GM18498 (cell line): Measurements from ENCODE around the gene NPHP4.

Source experiments
- ATAC-seq: cut with Tn5 transposase; IDR thresholded peaks from one replicate; pipeline ENCODE4 v1.9.1; 2021; ENCODE audit warnings: mild to moderate bottlenecking, moderate library complexity; ENCODE audit not compliant: unreplicated experiment

The NPHP4 gene

DNA sequence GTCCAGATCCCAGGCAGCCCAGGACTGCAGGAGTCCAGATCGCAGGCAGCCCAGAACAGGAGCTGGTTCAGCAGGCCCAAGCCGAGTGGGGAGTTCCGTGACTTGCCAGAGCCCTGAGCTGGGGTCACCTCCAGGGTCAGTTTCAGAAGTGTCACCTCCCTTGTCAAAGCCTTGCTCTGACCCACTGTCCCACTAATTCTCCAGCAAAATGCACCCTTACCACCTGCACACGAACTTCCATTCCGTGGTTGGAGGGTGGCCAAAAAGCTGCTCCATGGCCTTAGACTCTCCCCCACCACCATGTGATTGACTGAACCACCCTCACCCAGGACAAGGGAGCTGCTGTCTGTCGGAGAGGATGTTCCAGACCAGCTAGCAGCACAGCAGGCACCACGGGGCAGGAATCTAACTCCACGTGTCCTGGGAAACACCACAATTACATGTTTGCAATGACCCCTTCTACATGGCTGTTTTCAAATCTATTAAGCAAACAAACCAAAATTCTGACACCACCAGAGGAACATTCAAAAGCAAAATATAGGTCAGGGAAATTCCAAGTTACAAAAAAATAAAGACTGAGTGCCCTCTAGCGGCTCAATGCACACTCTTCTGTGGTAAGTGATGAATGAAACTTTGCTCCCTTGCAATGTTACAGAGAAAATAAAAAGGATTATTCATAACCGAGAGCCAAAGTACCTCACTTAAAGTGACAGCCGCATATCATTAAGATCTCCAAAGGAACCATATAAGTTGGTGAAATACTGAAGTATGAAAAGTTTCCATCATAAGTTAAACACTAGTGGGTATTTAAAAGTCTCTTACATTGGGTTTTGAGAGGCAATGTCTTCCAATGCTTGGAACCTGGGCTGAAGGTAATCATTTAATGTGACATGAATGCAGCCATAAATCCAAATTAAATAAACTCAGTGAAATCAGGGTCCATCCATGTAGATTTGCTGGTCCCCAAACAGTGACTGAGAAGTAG, 76.3 kb downstream of the NPHP4 start:
- no peak for ATAC-seq

DNA sequence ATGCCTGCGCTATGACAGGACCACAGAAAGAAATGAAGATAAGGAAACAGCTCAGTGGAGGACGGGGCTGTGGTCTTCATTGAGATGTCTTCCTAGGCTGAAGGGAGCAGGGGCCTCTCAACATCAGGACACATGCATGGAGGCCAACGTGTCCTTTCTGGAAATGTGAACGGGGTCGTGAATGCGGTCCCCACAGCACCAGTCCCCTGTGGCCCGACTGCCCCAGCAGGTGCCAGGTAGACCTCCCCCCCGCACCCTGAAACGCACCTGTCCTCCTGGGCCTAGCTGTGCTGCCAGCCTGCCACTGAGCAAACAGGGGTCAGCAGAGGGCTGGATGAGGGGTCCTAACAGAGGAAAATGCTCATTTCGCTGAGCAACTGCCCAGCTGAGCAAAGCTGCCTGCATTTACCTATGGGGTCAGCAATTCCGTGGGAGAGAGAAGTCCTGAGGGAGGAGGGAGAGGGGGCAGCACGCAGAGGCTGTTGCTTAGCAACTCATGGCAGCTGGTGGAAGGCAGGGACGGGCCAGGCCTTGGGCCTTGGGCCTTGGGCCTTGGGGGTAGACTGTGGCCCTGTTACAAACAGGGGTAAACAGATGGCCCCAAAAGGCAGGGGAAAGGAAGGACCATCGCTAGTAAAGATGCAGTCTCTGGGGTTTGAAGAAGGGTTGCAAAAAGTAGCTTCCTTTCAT, 77.4 kb downstream of the NPHP4 start:
- ATAC-seq = no peak

- no peak for ATAC-seq
Measured at GRCh38 chr1:5913876-5914275, 78.3 kb downstream of the NPHP4 start.

GRCh38 chr1:5913078-5913845, 79.0 kb downstream of the NPHP4 start:
- ATAC-seq = no peak

DNA sequence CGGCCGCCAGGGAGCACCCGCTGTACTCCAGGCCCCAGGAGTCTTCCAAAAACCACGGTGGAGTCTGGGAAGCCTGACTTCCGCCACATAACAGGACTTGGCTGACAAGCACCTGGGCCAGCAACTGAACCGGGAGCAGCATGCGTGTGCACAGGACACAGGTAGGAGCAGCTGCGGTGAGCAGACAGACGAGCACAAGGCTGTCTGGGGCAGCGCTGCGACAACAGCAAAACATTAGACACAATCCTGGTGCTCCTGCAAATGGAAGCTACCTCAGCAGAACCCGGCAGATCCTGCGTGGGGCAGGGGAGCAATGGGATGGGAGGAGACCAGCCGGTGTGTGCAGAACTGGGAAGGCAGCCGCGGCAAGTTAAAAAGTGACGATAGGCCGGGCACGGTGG, 80.4 kb downstream of the NPHP4 start:
- no peak for ATAC-seq

- ATAC-seq = no peak
Measured at GRCh38 chr1:5911157-5911556, 81.1 kb downstream of the NPHP4 start.

- no peak for ATAC-seq
Measured at GRCh38 chr1:5910666-5911065, 81.6 kb downstream of the NPHP4 start.

DNA sequence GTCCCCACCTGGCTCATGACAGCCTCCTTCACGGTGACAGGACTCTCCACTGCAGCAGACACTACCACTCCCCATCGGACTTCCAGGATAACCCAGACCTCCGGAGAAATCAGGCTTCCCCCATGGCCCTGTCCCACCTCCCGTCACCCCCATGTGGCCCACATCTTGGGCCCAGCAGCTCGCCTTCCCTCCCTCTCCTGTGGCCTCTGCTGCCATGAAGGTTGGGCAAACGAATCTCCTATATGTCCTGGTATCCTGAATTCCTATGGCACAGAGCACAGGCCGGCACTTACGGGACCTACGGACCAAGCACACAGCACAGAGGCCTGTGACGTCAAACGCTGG, 82.0 kb downstream of the NPHP4 start:
- ATAC-seq = no peak

GRCh38 chr1:5909576-5910275, 82.5 kb downstream of the NPHP4 start:
- ATAC-seq = no peak

DNA sequence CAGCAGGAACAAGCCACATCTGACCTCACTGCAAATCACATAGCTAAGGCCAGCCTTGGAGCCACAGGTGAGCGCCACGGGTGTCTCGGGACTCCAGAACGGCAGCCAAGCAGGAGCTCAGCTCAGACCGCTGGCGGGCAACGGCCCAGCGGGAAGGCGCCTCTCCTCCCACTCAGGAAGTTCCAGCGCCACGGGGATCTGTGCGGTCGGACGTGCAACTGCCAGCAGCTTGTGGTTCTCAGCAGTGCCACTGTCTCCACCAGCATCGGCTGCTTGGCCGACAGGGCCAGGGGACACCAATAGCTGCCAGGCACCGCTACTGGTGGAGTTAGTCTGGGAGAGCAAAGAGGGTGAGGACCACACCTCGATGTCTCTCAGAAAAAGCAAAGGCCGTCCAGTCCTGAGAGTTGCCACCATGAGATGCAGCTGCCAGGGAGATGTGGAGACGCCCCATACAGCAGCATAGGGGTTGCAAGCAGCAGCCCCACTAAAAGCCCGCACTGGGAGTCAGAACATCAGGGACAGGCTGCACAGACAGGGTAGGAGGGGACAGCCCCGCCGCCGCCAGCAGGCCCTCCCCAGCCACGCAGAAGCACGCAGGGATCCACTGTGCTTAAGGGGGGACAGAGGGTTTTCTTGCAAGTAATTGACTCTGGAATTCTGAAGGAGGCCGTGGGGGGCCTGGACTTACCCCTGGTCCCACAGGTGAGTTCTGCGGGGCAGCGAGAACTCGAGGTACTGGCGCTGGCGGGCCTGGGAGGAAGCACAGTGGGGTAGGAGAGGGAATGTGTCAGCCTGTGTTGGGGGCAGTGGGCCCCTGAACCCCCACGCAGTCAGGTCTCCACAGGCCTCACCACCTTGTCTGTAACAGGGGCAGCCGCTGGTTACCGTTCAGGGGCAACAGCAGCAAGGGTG, 83.5 kb downstream of the NPHP4 start:
- no peak for ATAC-seq

DNA sequence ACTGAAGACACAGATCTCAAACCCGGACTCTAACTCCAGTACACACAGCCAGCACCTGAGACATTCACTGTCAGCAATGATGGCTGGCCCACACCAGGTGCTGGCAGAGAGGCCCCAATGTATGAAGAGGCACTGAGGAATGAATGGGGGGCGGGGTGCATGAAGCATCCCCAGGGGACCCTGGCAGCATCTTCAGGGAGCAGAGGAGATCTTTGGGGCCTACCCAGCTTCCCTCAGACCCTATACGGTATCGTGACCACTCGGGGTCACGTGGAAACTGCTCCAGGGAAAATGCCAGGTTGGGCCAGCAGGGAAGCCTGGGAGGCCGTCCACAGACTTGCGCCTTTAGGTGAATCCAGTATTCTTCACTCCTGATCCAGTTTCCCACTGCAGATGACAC, 84.3 kb downstream of the NPHP4 start:
- ATAC-seq = no peak

GRCh38 chr1:5907386-5907785, 84.8 kb downstream of the NPHP4 start:
- no peak for ATAC-seq

DNA sequence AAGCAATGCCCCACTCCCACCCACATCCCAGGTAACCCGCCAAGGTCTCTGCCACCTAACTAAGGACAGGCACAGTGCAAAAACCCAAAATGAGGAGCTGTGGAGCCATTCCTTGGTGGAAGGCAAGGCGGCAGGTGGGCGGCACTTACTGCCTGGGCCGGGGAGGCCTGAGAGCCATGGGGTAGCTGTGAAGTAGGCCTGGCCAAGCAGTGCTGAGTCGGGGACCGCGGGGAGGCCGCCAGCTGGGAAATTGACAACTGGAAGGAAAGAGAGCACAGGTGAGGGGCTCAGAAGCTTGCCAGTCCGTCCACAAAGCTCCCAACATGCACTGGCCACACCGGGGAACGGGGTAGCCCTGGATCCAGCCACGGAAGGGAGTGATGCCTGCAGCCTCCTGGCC, 85.3 kb downstream of the NPHP4 start:
- no peak for ATAC-seq

DNA sequence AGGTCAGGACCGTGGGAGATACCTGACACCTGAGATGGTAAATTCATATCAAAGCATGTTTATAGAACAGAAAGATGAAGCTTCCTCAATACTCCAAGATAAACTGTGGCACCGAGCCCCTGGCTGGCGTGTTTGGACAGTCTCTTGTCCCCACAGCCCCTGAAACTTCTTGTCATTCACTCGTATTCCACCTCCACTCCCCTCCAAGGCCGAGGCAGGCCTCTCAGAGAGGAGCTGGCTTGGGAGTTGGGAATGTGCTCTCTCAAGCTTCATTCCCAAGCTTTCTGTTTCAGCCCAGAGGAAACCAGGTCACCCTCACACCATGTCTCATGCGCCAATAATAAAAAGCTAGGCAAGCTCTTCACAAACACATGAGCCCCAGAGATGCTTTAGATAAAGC, 86.1 kb downstream of the NPHP4 start:
- ATAC-seq = no peak

DNA sequence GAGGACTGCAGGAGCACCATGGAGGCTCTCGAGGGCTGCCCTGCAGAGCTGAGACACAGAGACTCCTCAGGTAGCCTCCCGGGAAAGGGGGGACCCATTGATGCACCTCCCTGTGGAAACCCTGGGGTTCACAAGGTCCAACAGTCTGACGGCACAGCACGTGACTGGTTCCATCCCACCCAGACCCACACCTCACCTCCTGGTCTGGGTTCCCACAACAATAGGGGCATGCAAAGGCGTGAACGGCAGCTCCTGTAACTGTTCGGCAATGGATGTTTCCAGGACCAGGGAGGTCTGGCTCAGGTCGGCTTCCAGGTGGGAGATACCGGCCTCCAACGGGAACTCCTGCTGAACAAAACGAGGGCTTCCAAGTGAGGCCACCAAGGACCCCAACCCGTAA, 86.8 kb downstream of the NPHP4 start:
- no peak for ATAC-seq

DNA sequence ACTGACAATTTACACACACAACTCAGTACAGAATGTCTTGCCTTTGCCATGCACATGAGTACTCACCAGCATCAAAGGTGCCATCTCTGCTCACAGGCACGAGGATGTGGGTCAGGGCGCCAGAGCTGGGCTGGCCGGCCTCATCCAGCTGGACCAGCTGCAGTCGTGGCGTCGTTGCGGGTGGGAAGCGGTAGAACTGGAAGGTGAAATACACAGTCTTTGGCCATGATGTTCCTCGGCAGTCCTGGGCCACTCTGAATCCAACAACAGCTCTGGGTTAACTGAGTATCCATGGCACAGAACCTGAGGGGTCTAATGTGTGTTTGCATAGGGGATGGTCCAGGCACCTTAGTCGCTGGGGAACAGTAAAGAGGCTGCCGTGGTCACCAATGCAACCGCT, 87.7 kb downstream of the NPHP4 start:
- ATAC-seq = no peak

- ATAC-seq = no peak
Measured at GRCh38 chr1:5903680-5904079, 88.5 kb downstream of the NPHP4 start.

- no peak for ATAC-seq
Measured at GRCh38 chr1:5903031-5903430, 89.2 kb downstream of the NPHP4 start.

DNA sequence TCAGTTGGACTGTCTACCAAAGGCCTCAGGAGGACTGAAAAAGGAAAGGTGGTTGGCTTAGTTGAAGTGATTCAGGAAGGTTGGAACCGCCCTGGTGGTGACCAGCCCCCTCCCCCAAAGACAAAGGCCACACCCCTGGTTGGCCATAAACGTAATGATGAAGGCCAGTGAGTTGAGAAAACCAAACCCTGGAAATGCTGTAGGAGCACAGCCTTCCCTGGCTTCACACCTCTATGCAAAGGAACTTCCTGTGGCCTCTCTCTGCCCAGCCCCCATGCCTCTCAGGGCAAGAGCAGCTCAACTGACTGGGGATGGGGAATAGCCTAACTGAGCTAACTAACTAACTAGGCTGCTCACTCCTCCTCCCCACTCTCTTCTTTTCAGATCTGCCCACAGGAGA, 90.4 kb downstream of the NPHP4 start:
- no peak for ATAC-seq

DNA sequence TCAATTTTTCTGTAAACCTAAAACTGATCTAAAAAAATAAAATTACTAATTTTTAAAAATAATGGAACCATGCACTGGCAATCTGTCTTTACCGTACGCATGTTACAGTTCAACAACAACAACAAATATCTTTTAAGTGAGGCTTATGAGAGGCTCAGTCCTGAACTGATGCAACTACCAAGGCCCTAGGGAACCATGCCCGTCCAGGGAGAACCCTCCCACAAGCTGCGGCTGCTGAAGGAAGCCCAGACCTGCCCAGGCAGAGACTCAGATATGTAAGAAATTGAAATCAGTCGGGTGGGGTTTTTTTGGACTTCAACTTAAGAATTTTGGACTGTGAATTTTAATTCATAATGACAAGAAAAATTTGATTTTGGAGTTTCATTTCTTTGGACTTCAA, 91.1 kb downstream of the NPHP4 start:
- ATAC-seq = no peak
